Epidermal melanocyte (primary cell): ENCODE measurements around the gene LGALS13.
"Not testable (repeated sequence)": the region's sequence is repeated elsewhere in the genome, so short reads cannot be mapped to it uniquely, and the experiment has no call there.

Source experiments
- DNase-seq: peaks from one replicate; pipeline ENCODE4 v3.0.0; 2011; ENCODE audit warnings: low spot score; ENCODE audit not compliant: insufficient read length

The LGALS13 gene

DNA sequence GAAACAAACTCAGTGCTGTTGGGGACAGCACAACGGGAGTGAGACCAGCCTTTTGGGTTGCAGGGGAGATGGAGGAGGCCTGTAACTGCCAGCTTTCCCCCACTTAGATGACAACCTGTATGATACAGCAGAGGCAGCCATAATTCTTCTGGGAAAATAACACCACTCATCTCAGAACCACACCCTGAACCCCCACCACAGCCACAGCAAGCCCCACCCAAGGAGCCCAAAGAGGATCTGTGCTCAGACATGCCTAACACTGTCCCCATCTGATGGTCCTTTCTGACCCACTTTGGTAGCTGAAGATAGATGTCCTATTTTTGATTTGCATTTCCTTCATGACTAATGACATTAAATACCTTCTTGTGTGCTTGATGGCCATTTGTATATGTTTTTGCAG is 15.4 kb downstream of the LGALS13 start:
- DNase-seq, result no peak

DNA sequence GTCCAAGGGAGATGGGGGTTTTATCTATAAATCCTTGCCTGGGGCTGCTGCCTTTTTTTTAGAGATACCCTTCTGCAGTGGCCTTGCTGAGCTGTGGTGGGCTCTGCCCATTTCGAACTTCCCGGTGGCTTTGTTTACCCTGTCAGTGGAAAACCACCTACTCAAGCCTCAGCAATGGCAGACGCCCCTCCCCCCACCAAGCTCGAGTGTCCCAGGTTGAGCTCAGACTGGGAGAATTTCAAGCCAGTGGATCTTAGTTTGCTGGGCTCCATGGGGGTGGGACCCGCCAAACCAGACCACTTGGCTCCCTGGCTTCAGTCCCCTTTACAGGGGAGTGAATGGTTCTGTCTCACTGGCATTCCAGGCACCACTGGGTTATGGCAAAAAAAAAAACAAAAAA is 21.6 kb downstream of the LGALS13 start:
- DNase-seq, result no peak

- not testable (repeated sequence) for DNase-seq
Measured at GRCh38 chr19:39627631-39628030, 25.3 kb downstream of the LGALS13 start.

- no peak for DNase-seq
Measured at GRCh38 chr19:39631178-39631577, 28.9 kb downstream of the LGALS13 start.

DNA sequence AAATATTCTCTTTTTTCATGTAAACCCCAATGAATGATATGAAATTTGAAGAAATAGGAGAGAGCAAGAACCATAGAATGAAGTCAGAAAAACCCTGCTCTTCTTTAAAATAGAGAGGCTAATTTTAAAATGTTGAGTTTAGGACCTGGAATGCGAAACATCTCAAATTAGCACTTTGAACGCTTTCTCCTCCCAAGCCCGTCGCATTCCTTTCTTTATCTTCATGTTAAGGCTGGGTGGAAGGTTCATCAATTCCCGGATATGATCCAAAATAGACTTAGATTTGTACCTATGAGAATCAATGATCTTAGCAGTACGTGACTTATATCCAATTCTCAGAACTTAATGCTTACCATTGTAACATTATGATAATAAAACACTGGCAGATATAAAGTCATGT is 29.3 kb downstream of the LGALS13 start:
- no peak for DNase-seq

DNA sequence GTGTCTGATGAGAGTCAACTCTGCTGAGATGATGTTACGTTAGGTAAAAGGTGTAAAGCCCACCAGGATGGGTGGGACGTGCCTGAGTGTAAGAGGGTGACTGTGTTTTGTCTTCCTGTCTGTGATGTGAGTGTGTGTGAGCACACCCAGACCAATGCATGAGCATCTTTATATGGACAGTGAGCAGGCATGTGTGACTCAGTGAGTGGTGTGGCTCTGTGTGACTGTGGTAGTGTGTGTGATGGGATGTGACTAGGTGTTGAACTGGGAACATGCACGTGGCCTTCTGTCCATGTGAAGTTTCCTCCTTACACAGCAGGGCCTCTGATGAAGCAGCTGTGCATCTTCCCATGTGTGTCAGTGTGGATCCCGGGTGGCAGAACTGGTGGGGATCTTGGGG is 35.6 kb downstream of the LGALS13 start:
- DNase-seq, result no peak

- no peak for DNase-seq
Measured at GRCh38 chr19:39641773-39642172, 39.4 kb downstream of the LGALS13 start.

DNA sequence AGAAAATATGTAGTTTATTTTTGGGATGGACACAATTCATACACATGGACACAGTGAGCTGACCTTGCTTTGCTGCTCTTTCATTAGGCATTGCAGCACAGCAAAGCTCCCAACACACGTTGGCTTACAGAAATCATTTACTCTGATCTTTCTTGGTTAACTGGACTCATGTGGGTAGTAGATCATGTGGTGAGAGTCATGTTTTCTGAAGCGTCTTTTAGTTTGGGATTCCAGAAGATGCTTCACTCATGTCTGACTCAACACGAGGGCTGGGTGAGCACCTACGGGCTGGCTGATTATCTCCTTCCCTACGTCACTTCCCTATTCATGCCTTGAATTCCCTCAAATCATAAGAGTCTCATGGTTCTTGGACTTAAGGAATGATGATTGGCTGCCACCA is 41.3 kb downstream of the LGALS13 start:
- DNase-seq, result no peak

GRCh38 chr19:39645800-39646411 is 43.6 kb downstream of the LGALS13 start:
- no peak for DNase-seq

DNA sequence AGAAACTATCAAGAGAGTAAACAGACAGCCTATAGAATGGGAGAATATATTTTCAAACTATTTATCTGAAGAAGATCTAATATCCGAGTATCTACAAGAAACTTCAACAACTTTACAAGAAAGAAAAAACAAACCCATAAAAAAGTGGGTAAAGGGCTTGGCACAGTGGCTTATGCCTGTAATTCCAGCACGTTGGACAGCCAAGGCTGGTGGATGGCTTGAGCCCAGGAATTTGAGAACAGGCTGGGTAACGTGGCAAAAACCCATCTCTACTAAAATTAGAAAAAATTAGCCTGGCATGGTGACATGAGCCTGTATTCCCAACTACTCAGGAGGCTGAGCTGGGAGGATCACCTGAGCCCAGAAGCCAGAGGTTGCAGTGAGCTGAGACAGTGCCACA is 45.6 kb downstream of the LGALS13 start:
- no peak for DNase-seq

DNA sequence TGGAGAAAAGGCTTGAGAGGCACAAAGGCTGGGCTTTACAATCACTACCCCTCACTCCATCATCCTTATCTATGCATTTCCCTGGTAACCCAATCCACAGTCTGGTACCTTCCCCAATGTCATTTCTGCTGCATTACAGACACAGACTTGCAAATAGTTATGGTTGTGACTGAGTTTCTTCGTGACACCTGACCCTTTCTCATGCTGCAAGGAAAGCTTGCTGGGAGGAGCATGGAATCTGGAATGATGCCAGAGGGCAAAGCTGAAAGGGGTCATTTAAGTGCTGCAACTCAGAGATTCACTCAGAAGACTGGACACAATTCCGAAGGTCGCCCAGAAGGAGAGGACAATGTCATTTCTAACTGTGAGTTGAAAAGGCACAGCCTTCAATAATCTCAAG is 53.3 kb downstream of the LGALS13 start, which contains the start of gene LGALS16:
Gene LGALS16, plus strand, starts transcription at position 301 of the 400 bp plus-strand sequence. Its CDS starts 49 bp downstream, at position 350.
- DNase-seq, result no peak
